Smooth muscle cell of the brain vasculature (primary cell): ENCODE results near the gene GPR157.

ENCODE experiments used
- DNase-seq: peaks from one replicate; pipeline ENCODE4 v3.0.0-alpha.2; 2012; ENCODE audit warnings: low read depth, low spot score

Gene GPR157

GRCh38 chr1:9087411-9088125, 41.3 kb downstream of the GPR157 start:
- DNase-seq, result no peak

GRCh38 chr1:9086796-9087195, 42.1 kb downstream of the GPR157 start:
- no peak for DNase-seq

- DNase-seq, result no peak
Observed at GRCh38 chr1:9086045-9086444, 42.9 kb downstream of the GPR157 start.

- no peak for DNase-seq
Observed at GRCh38 chr1:9085306-9085940, 43.5 kb downstream of the GPR157 start.

- no peak for DNase-seq
Observed at GRCh38 chr1:9084906-9085305, 44.0 kb downstream of the GPR157 start.

- DNase-seq, result no peak
Observed at GRCh38 chr1:9081473-9081872, 47.4 kb downstream of the GPR157 start.

- no peak for DNase-seq
Observed at GRCh38 chr1:9080705-9081291, 48.1 kb downstream of the GPR157 start.

GRCh38 chr1:9079988-9080704, 48.8 kb downstream of the GPR157 start:
- DNase-seq, result no peak

- no peak for DNase-seq
Observed at GRCh38 chr1:9078752-9079500, 50.0 kb downstream of the GPR157 start.

GRCh38 chr1:9078015-9078751, 50.7 kb downstream of the GPR157 start:
- no peak for DNase-seq

GRCh38 chr1:9075022-9075421, 53.9 kb downstream of the GPR157 start:
- DNase-seq, result no peak

- no peak for DNase-seq
Observed at GRCh38 chr1:9073143-9073542, 55.8 kb downstream of the GPR157 start.

- no peak for DNase-seq
Observed at GRCh38 chr1:9071554-9072235, 57.2 kb downstream of the GPR157 start.

GRCh38 chr1:9070486-9070885, 58.4 kb downstream of the GPR157 start:
- DNase-seq, result no peak

- DNase-seq, result no peak
Observed at GRCh38 chr1:9069326-9070100, 59.4 kb downstream of the GPR157 start, which contains the start of gene SLC2A5. Gene SLC2A5 (minus strand): TSS chr1:9069635. CDS start chr1:9069536, 99 bp downstream.

- no peak for DNase-seq
Observed at GRCh38 chr1:9068981-9069325, 59.9 kb downstream of the GPR157 start.

- DNase-seq, result no peak
Observed at GRCh38 chr1:9066945-9067807, 61.7 kb downstream of the GPR157 start.

- no peak for DNase-seq
Observed at GRCh38 chr1:9065213-9065751, 63.6 kb downstream of the GPR157 start.
